ENCODE data around the gene MIEF2.
"Not testable (repeated sequence)": the region's sequence is repeated elsewhere in the genome, so short reads cannot be mapped to it uniquely, and the experiment has no call there.

MIEF2 gene

GRCh38 chr17:18300725-18301480 is 40.4 kb downstream of the MIEF2 start:
- no peak for DNase-seq

GRCh38 chr17:18303206-18303605 is 42.7 kb downstream of the MIEF2 start:
- not testable (repeated sequence) for DNase-seq

GRCh38 chr17:18309202-18309601 is 48.7 kb downstream of the MIEF2 start:
- no peak for DNase-seq

- DNase-seq, result no peak
These were observed 53.7 kb downstream of the MIEF2 start for GRCh38 chr17:18314059-18314730.

GRCh38 chr17:18314731-18315561 is 54.5 kb downstream of the MIEF2 start, which contains the start of the genes SMCR8 and TOP3A:
TSS of gene SMCR8 (plus strand) at chr17:18315293. CDS start at chr17:18315790, 497 bp downstream.
TSS of gene TOP3A (minus strand) at chr17:18314994. CDS start at chr17:18314778, 216 bp downstream.
- peak; percentile 97 for DNase-seq

- DNase-seq, result no peak
These were observed 55.1 kb downstream of the MIEF2 start for GRCh38 chr17:18315562-18315922.

- DNase-seq, result no peak
These were observed 55.5 kb downstream of the MIEF2 start for GRCh38 chr17:18315961-18316360.
